Activated naive CD8-positive, alpha-beta T cell treated with anti-CD3 and anti-CD28 coated beads, Interleukin-2, amount 10 ng/mL, durations not matched to agents 7 days and 5 days (primary cell): ENCODE measurements around the gene NSMF. TPM values are rescaled to one million over a fixed set of nuclear protein-coding genes. Genes with fewer than 3 reads are reported as not detected.
A peak's percentile ranks its signal among the peaks of the same experiment; 100 is the strongest.
"Not testable (repeated sequence)": the region's sequence is repeated elsewhere in the genome, so short reads cannot be mapped to it uniquely, and the experiment has no call there.

Experiments
- ATAC-seq: fragments of 150-1000 bp; cut with Tn5 transposase; one replicate; pipeline ENCODE4 v1.10.0; 2021; ENCODE audit warnings: low read depth, moderate library complexity
- POLR2A ChIA-PET: fragments of 350-600 bp; sonication (Branson Sonifier 250); formaldehyde crosslinking; loops from one replicate; lab custom pipeline; 2021; ENCODE audit warnings: antibody characterized with exemption; lab: Charles Lee
- DNase-seq: peaks from one replicate; pipeline ENCODE4 v3.0.0; 2021
- H3K27ac Mint-ChIP-seq: one replicate; pipeline ENCODE4 v1.8.0; 2022; ENCODE audit warnings: mild to moderate bottlenecking, mixed read lengths
- H3K27me3 Mint-ChIP-seq: one replicate; pipeline ENCODE4 v1.8.0; 2022; ENCODE audit warnings: mild to moderate bottlenecking, moderate library complexity, mixed read lengths
- H3K36me3 Mint-ChIP-seq: one replicate; pipeline ENCODE4 v1.8.0; 2021; ENCODE audit warnings: mild to moderate bottlenecking, mixed read lengths
- H3K4me1 Mint-ChIP-seq: one replicate; pipeline ENCODE4 v1.8.0; 2021; ENCODE audit warnings: mixed read lengths
- H3K4me3 Mint-ChIP-seq: one replicate; pipeline ENCODE4 v1.8.0; 2022; ENCODE audit warnings: mild to moderate bottlenecking, moderate library complexity, mixed read lengths
- H3K9me3 Mint-ChIP-seq: one replicate; pipeline ENCODE4 v1.8.0; 2021; ENCODE audit warnings: mixed read lengths
- total RNA-seq, 2 experiments: library from RNA; stranded (reverse); gene quantifications; one replicate each; pipeline ENCODE4 v1.2.3, GENCODE V29; 2021

NSMF gene
- total RNA-seq, 2 experiments from 2014 or later = 54.3 to 58.4 TPM

GRCh38 chr9:137455359-137455991, 3.7 kb downstream of the NSMF start:
- Mint-ChIP-seq H3K4me3 (no peak overlapping the region), H3K4me1 (peaks cover 12% of the 10 kb centered on the region), H3K27ac (peak overlapping the region; percentile 25)

GRCh38 chr9:137454597-137455358, 4.4 kb downstream of the NSMF start:
- DNase-seq (peak; percentile 30), ATAC-seq (no peak)
- peaks cover 29% of the 10 kb centered on the region for H3K36me3 Mint-ChIP-seq
- H3K4me1 Mint-ChIP-seq = peaks cover 14% of the 10 kb centered on the region
- H3K4me3 Mint-ChIP-seq = no peak overlapping the region
- no peaks in the 10 kb centered on the region for H3K9me3 Mint-ChIP-seq
- POLR2A ChIA-PET = interaction anchor here (1.2 kb wide), 1 partner anchor 9 kb away, joined by 5 read pairs; no protein-coding TSS in a partner anchor
- no peaks in the 10 kb centered on the region for H3K27me3 Mint-ChIP-seq
- H3K27ac Mint-ChIP-seq = no peak overlapping the region

More at GRCh38 chr9:137455359-137455991, 3.7 kb downstream of the NSMF start:
- H3K9me3 Mint-ChIP-seq = no peaks in the 10 kb centered on the region
- peak; percentile 34 for DNase-seq
- no peaks in the 10 kb centered on the region for H3K27me3 Mint-ChIP-seq
- ATAC-seq = no peak
- POLR2A ChIA-PET = interaction anchor here (1.2 kb wide), 1 partner anchor 10 kb away, joined by 5 read pairs; no protein-coding TSS in a partner anchor
- H3K36me3 Mint-ChIP-seq = peaks cover 26% of the 10 kb centered on the region

GRCh38 chr9:137454145-137454596, 5.0 kb downstream of the NSMF start:
- peaks cover 33% of the 10 kb centered on the region for H3K36me3 Mint-ChIP-seq
- H3K27me3 Mint-ChIP-seq = no peaks in the 10 kb centered on the region
- H3K9me3 Mint-ChIP-seq = no peaks in the 10 kb centered on the region
- ATAC-seq (no peak), DNase-seq (peak; percentile 41)
- no peak overlapping the region for H3K27ac Mint-ChIP-seq
- POLR2A ChIA-PET = interaction anchor here (2.0 kb wide), 1 partner anchor 8 kb away, joined by 5 read pairs; no protein-coding TSS in a partner anchor
- H3K4me3 Mint-ChIP-seq = no peak overlapping the region
- peaks cover 15% of the 10 kb centered on the region for H3K4me1 Mint-ChIP-seq

DNA sequence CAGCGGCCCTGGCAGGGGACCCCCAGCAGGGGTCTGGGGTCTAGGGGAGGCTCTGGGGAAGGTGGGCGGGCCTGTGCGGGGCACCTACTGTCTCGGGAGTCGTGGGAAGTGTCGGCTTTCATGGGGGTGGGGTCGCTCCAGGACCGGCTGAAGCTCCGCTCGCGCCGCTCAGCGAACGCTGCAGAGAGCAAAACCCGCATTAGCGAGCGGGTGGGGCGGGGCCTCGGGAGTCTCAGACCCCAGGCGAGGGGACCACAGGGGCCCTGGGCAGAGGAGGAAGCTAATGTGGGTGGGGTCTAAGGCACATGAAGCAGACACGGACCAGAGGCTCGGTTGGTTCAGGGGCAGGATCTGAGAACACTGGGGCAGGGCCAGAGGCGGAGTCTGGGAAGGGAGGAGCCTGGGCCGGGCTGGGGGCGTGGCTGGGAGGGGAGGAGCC, 5.5 kb downstream of the NSMF start:
- ATAC-seq (no peak), DNase-seq (peak; percentile 39)
- Mint-ChIP-seq H3K27ac (no peak overlapping the region), H3K4me3 (no peak overlapping the region), H3K9me3 (no peaks in the 10 kb centered on the region), H3K27me3 (no peaks in the 10 kb centered on the region), H3K36me3 (peaks cover 37% of the 10 kb centered on the region), H3K4me1 (peaks cover 15% of the 10 kb centered on the region)
- POLR2A ChIA-PET = interaction anchor here (1.0 to 2.0 kb wide), 2 partner anchors 8 to 10 kb away, joined by 3 to 5 read pairs; no protein-coding TSS in a partner anchor

DNA sequence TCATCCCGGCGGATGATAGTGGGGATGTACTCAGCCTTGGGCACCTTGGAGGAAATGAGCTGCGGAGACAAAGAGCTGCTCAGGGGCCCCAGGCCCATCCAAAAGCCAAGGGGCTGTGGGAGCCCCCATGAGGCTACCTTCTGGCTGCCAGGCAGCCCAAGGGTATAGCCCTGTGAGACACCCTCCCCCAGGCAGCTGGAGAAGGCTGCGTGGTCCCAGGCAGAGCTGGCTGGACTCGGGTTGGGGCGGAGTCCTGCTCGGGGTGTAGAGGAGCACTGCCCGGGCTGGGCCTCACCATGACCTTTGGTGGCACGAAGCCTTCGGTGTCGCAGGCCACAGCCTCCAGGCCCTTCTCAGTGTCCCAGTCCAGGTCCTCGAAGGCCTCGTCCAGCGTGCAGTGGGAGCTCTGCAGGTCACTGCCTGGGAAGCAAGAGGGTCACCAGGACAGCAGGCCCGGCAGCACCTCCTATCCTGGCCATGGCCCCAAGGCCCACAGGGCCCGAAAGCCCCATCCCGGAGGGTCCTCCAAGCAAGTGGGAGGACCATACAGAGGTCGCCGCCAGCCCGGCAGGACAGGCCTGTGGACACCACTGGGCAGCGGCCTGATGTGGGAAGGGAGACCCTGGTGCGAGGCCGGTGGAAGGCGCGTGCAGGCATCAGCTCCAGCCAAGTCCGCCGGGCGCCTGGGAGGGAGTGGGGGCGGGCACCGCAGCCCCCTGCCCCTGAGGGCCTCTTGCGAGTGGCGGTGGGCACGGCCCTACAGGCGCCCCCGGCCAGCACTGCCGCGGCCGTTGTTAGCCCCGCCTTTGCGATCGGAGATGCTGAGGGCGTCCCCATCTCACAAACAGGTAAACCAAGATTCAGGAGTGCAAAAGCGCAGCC, 6.1 kb downstream of the NSMF start:
- Mint-ChIP-seq H3K27me3 (no peaks in the 10 kb centered on the region), H3K9me3 (no peaks in the 10 kb centered on the region), H3K36me3 (peaks cover 40% of the 10 kb centered on the region), H3K27ac (no peak overlapping the region), H3K4me1 (peaks cover 15% of the 10 kb centered on the region), H3K4me3 (no peak overlapping the region)
- peak; percentile 34 for DNase-seq
- POLR2A ChIA-PET = interaction anchor here (1.0 to 2.0 kb wide), 2 partner anchors 9 to 10 kb away, joined by 3 to 5 read pairs; no protein-coding TSS in a partner anchor
- ATAC-seq = no peak

DNA sequence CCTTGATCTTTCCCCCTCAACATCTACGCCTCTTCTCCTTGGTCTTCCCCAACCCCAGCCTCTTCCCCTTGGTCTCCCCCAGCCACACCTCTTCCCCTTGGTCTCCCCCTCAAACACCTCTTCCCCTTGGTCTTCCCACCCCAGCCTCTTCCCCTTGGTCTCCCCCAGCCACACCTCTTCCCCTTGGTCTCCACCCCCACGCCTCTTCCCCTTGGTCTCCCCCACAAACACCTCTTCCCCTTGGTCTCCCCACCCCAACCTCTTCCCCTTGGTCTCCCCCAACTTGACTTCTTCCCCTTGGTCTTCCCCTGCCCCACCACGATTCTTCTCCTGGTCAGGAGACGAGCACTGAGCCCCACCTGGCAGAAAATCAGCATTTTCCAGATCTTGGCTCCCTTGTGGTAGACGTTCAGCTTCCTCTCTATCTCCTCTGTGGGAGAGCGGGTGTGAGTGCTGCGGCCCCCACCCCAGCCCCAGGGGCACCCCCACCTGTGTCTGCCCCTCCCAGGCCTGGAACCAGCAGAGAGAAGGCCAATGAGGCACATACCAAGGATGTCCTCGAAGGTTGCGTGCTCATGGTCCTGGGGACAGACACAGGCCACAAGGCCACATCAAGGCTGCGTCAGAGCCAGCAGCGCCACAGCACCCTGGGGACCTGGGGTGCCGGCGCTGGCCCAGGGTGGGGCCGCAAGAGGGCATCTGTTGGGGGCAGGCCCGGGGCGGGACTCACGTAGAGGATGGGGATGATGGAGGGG, 7.0 kb downstream of the NSMF start:
- POLR2A ChIA-PET = interaction anchor here (2.0 kb wide), 1 partner anchor 10 kb away, joined by 5 read pairs; no protein-coding TSS in a partner anchor
- peak overlapping the region; percentile 40 for H3K4me3 Mint-ChIP-seq
- H3K36me3 Mint-ChIP-seq = peaks cover 40% of the 10 kb centered on the region
- DNase-seq = peak; percentile 34
- H3K9me3 Mint-ChIP-seq = no peaks in the 10 kb centered on the region
- no peak for ATAC-seq
- H3K4me1 Mint-ChIP-seq = peaks cover 16% of the 10 kb centered on the region
- H3K27ac Mint-ChIP-seq = peak overlapping the region; percentile 90
- H3K27me3 Mint-ChIP-seq = no peaks in the 10 kb centered on the region

DNA sequence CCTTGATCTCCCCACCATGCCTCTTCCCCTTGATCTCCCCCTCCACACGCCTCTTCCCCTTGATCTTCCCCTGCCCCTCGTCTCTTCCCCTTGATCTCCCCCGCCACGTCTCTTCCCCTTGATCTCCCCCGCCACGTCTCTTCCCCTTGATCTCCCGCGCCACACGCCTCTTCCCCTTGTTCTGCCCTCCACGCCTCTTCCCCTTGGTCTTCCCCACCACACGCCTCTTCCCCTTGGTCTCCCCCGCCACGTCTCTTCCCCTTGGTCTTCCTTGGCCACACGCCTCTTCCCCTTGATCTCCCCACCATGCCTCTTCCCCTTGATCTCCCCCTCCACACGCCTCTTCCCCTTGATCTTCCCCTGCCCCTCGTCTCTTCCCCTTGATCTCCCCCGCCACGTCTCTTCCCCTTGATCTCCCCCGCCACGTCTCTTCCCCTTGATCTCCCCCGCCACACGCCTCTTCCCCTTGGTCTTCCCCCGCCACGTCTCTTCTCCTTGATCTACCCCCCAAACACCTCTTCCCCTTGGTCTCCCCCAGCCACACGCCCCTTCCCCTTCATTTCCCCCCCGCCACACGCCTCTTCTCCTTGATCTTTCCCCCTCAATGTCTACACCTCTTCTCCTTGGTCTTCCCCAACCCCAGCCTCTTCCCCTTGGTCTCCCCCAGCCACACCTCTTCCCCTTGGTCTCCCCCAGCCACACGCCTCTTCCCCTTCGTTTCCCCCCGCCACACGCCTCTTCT, 7.7 kb downstream of the NSMF start:
- ATAC-seq = not testable (repeated sequence)

GRCh38 chr9:137450539-137451222, 8.5 kb downstream of the NSMF start:
- peak; percentile 32 for DNase-seq
- Mint-ChIP-seq H3K36me3 (peaks cover 33% of the 10 kb centered on the region), H3K27ac (peak overlapping the region; percentile 83), H3K4me1 (peaks cover 14% of the 10 kb centered on the region)
- H3K4me3 Mint-ChIP-seq, H3K27me3 Mint-ChIP-seq, ATAC-seq, H3K9me3 Mint-ChIP-seq, POLR2A ChIA-PET: not testable (repeated sequence)

More for the DNA sequence above, 7.7 kb downstream of the NSMF start:
- H3K9me3 Mint-ChIP-seq, POLR2A ChIA-PET, DNase-seq, H3K27me3 Mint-ChIP-seq: not testable (repeated sequence)
- peaks cover 38% of the 10 kb centered on the region for H3K36me3 Mint-ChIP-seq
- H3K4me1 Mint-ChIP-seq = peaks cover 16% of the 10 kb centered on the region
- H3K4me3 Mint-ChIP-seq = peak overlapping the region; percentile 40
- H3K27ac Mint-ChIP-seq = peak overlapping the region; percentile 90

- POLR2A ChIA-PET = no interaction called here
- H3K4me3 Mint-ChIP-seq = no peak overlapping the region
- ATAC-seq (no peak), DNase-seq (peak; percentile 43)
- peaks cover 2% of the 10 kb centered on the region for H3K27me3 Mint-ChIP-seq
- peak overlapping the region; percentile 65 for H3K27ac Mint-ChIP-seq
- no peaks in the 10 kb centered on the region for H3K9me3 Mint-ChIP-seq
- H3K4me1 Mint-ChIP-seq = peaks cover 17% of the 10 kb centered on the region
- peaks cover 30% of the 10 kb centered on the region for H3K36me3 Mint-ChIP-seq
Observed at GRCh38 chr9:137449931-137450538, 9.1 kb downstream of the NSMF start.

DNA sequence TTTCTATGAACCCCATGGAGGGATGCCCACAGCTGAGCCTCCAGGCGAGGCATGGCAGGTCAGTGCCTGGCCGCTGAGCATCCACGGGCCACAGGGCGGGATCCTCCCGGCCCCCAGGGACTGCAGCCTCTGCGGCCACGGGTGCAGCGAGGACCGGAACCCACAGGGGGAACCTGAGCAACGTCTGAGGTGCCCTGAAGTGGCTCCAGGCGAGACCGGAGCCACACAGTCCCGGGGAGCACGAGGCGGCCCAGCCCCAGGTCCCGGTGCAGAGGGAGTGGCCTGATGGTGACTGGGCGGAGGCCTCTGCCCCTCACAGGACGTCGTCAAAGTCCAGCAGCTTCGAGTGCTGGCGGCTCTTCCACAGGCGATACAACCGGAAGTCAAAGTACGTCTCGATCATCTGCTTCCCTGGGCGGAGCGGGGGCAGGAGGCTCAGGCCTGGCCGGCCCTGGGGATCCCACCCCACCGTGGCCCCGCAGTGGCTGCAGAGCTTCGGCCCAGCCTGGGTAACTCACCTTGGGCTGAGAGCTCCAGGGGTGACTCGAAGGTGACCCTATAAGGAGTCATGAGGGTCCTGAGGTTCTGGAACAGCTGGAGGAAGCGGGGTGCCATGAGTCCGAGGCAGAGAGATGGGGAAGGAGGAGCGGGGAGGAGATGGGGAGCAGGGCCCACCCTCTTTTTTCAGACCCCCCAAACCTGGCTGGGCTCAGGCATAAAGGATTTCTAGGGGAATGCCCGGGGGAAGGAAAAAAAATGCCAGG, 9.9 kb downstream of the NSMF start:
- Mint-ChIP-seq H3K9me3 (no peaks in the 10 kb centered on the region), H3K4me1 (peaks cover 15% of the 10 kb centered on the region), H3K27me3 (peaks cover 4% of the 10 kb centered on the region), H3K36me3 (peaks cover 26% of the 10 kb centered on the region), H3K4me3 (no peak overlapping the region), H3K27ac (no peak overlapping the region)
- POLR2A ChIA-PET = no interaction called here
- DNase-seq (peak; percentile 29), ATAC-seq (no peak)
